Measurements from ENCODE around the gene SLC22A14. TPM values are rescaled to one million over a fixed set of nuclear protein-coding genes. Genes with fewer than 3 reads are reported as not detected.
"Not testable (repeated sequence)": the region's sequence is repeated elsewhere in the genome, so short reads cannot be mapped to it uniquely, and the experiment has no call there.

Gene SLC22A14
- total RNA-seq, 1 experiment from 2014 or later: 0.13 TPM

- H3K4me1 ChIP-seq (ENCODE audit: control insufficient read depth, insufficient read depth, low read length): no peaks in the 10 kb centered on the region
- H3K4me3 ChIP-seq (ENCODE audit: low read depth in 2 of 2, low read length in 2 of 2): no peak overlapping the region
- ATAC-seq (no peak), DNase-seq (ENCODE audit: low read depth, low spot score) (no peak)
- BruUV-seq (replicated peaks): no TSS peak
- no peaks in the 10 kb centered on the region for H3K36me3 ChIP-seq (ENCODE audit: control insufficient read depth, insufficient read depth, low read length)
- ChIA-PET POLR2A (no interaction called here), CTCF (no interaction called here)
- TF ChIP-seq SIN3A (IDR thresholded peaks at IDR 0.05; ENCODE audit: borderline replicate concordance, insufficient read depth, low read depth, low read length): no peak
- TF ChIP-seq POLR2AphosphoS5 (IDR thresholded peaks at IDR 0.05; ENCODE audit: low read depth, low read length): no peak
- TF ChIP-seq CTCF (IDR thresholded peaks at IDR 0.05): no peak
- no peak for TF ChIP-seq REST (IDR thresholded peaks at IDR 0.05; ENCODE audit: insufficient read depth in 1 of 2, low read depth in 2 of 2, low read length in 1 of 2)
- TF ChIP-seq TCF7L2 (IDR thresholded peaks at IDR 0.05; ENCODE audit: low read depth, low read length): no peak
- no peaks in the 10 kb centered on the region for H3K9me3 ChIP-seq (ENCODE audit: control insufficient read depth, insufficient read depth, low read depth, low read length)
- H3K27ac ChIP-seq (ENCODE audit: low read length): no peak overlapping the region
- no peaks in the 10 kb centered on the region for H3K27me3 ChIP-seq (ENCODE audit: control insufficient read depth, insufficient read depth, low read length)
- in situ Hi-C loops (cut with HindIII; ENCODE audit: low pct_unique_long_range_greater_than_20kb, low sequenced_read_pairs) (no loop called here), intact Hi-C loops (cut with micrococcal nuclease; ENCODE audit: unreplicated experiment) (no loop called here)
Measured at GRCh38 chr3:38317192-38317759, 35.2 kb downstream of the SLC22A14 start.

GRCh38 chr3:38318766-38319671 lies 36.9 kb downstream of the SLC22A14 start:
- Histone ChIP-seq H3K27ac (ENCODE audit: low read length) (no peak overlapping the region), H3K4me1 (ENCODE audit: control insufficient read depth, insufficient read depth, low read length) (no peaks in the 10 kb centered on the region), H3K27me3 (ENCODE audit: control insufficient read depth, insufficient read depth, low read length) (peaks cover 2% of the 10 kb centered on the region), H3K9me3 (ENCODE audit: control insufficient read depth, insufficient read depth, low read depth, low read length) (no peaks in the 10 kb centered on the region), H3K36me3 (ENCODE audit: control insufficient read depth, insufficient read depth, low read length) (no peaks in the 10 kb centered on the region), H3K4me3 (ENCODE audit: low read depth in 2 of 2, low read length in 2 of 2) (no peak overlapping the region)
- ATAC-seq (no peak), DNase-seq (ENCODE audit: low read depth, low spot score) (no peak)
- TF ChIP-seq CTCF (IDR thresholded peaks at IDR 0.05): no peak
- no peak for TF ChIP-seq SIN3A (IDR thresholded peaks at IDR 0.05; ENCODE audit: borderline replicate concordance, insufficient read depth, low read depth, low read length)
- TF ChIP-seq REST (IDR thresholded peaks at IDR 0.05; ENCODE audit: insufficient read depth in 1 of 2, low read depth in 2 of 2, low read length in 1 of 2): no peak
- TF ChIP-seq TCF7L2 (IDR thresholded peaks at IDR 0.05; ENCODE audit: low read depth, low read length): no peak
- TF ChIP-seq POLR2AphosphoS5 (IDR thresholded peaks at IDR 0.05; ENCODE audit: low read depth, low read length): no peak
- in situ Hi-C loops (cut with HindIII; ENCODE audit: low pct_unique_long_range_greater_than_20kb, low sequenced_read_pairs) (no loop called here), intact Hi-C loops (cut with micrococcal nuclease; ENCODE audit: unreplicated experiment) (no loop called here)
- POLR2A ChIA-PET: no interaction called here
- CTCF ChIA-PET: interaction anchor here (0.6 kb wide), 1 partner anchor 20 kb away, joined by 3 read pairs; no protein-coding TSS in a partner anchor
- BruUV-seq (replicated peaks): no TSS peak

GRCh38 chr3:38320638-38321037 lies 38.5 kb downstream of the SLC22A14 start:
- intact Hi-C loops (cut with micrococcal nuclease; ENCODE audit: unreplicated experiment); POLR2A ChIA-PET; DNase-seq (ENCODE audit: low read depth, low spot score); H3K27ac ChIP-seq (ENCODE audit: low read length); H3K4me1 ChIP-seq (ENCODE audit: control insufficient read depth, insufficient read depth, low read length); in situ Hi-C loops (cut with HindIII; ENCODE audit: low pct_unique_long_range_greater_than_20kb, low sequenced_read_pairs); H3K27me3 ChIP-seq (ENCODE audit: control insufficient read depth, insufficient read depth, low read length); BruUV-seq (replicated peaks); H3K4me3 ChIP-seq (ENCODE audit: low read depth in 2 of 2, low read length in 2 of 2); H3K9me3 ChIP-seq (ENCODE audit: control insufficient read depth, insufficient read depth, low read depth, low read length); CTCF ChIA-PET; ATAC-seq; H3K36me3 ChIP-seq (ENCODE audit: control insufficient read depth, insufficient read depth, low read length): not testable (repeated sequence)

Measured in Panc1 (cell line).